ENCODE measurements around the gene SCP2.

Gene SCP2

DNA sequence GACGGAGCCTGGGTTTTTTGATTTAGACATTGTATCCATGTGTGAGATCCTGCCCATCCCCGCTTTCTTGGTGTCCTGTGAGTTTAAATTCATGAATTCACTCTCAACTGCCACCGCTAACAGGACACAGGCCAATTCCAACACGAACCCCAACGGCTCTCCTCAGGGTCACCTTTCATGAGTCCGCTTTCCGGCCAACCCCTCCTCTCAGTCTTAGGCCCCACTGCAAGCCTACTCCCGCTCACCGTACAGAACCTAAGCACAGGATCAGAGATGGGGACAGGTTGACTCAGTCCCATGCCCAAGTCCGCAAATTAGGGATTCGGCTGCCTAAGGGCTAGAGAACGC lies 238 bp upstream of the SCP2 start:
- no peak for TF ChIP-seq CEBPB (IDR thresholded peaks at IDR 0.05)
- TF ChIP-seq RAD21 (IDR thresholded peaks at IDR 0.05; ENCODE audit: low read depth) = no peak
- no peak for TF ChIP-seq TEAD4 (IDR thresholded peaks at IDR 0.05)
- TF ChIP-seq EGR1 (IDR thresholded peaks at IDR 0.05) = no peak
- TF ChIP-seq NFIC (IDR thresholded peaks at IDR 0.05) = no peak

GRCh38 chr1:52928015-52928404 lies 934 bp downstream of the SCP2 start:
- TF ChIP-seq TCF12 (IDR thresholded peaks at IDR 0.05; ENCODE audit: low read depth) (no peak), CEBPB (IDR thresholded peaks at IDR 0.05) (no peak), ZBTB7A (IDR thresholded peaks at IDR 0.05; ENCODE audit: low read depth) (no peak), TEAD4 (IDR thresholded peaks at IDR 0.05) (no peak), MAX (IDR thresholded peaks at IDR 0.05) (no peak), NFIC (IDR thresholded peaks at IDR 0.05) (no peak), CREB1 (IDR thresholded peaks at IDR 0.05; ENCODE audit: low read depth) (no peak), EP300 (IDR thresholded peaks at IDR 0.05; ENCODE audit: borderline replicate concordance) (no peak), EGR1 (IDR thresholded peaks at IDR 0.05) (no peak), USF1 (IDR thresholded peaks at IDR 0.05) (no peak), YY1 (IDR thresholded peaks at IDR 0.05; ENCODE audit: low read depth) (no peak), FOXM1 (IDR thresholded peaks at IDR 0.05; ENCODE audit: borderline replicate concordance, low read depth) (no peak), RAD21 (IDR thresholded peaks at IDR 0.05; ENCODE audit: low read depth) (no peak), TAF1 (IDR thresholded peaks at IDR 0.05; ENCODE audit: low read depth) (no peak)
- TF ChIP-seq, protein P1, sequence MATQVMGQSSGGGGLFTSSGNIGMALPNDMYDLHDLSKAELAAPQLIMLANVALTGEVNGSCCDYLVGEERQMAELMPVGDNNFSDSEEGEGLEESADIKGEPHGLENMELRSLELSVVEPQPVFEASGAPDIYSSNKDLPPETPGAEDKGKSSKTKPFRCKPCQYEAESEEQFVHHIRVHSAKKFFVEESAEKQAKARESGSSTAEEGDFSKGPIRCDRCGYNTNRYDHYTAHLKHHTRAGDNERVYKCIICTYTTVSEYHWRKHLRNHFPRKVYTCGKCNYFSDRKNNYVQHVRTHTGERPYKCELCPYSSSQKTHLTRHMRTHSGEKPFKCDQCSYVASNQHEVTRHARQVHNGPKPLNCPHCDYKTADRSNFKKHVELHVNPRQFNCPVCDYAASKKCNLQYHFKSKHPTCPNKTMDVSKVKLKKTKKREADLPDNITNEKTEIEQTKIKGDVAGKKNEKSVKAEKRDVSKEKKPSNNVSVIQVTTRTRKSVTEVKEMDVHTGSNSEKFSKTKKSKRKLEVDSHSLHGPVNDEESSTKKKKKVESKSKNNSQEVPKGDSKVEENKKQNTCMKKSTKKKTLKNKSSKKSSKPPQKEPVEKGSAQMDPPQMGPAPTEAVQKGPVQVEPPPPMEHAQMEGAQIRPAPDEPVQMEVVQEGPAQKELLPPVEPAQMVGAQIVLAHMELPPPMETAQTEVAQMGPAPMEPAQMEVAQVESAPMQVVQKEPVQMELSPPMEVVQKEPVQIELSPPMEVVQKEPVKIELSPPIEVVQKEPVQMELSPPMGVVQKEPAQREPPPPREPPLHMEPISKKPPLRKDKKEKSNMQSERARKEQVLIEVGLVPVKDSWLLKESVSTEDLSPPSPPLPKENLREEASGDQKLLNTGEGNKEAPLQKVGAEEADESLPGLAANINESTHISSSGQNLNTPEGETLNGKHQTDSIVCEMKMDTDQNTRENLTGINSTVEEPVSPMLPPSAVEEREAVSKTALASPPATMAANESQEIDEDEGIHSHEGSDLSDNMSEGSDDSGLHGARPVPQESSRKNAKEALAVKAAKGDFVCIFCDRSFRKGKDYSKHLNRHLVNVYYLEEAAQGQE (IDR thresholded peaks at IDR 0.05; ENCODE audit: low read depth) = no peak

GRCh38 chr1:52929019-52929418 lies 1.9 kb downstream of the SCP2 start:
- TF ChIP-seq CEBPB (IDR thresholded peaks at IDR 0.05) = no peak
- no peak for TF ChIP-seq CREB1 (IDR thresholded peaks at IDR 0.05; ENCODE audit: low read depth)

DNA sequence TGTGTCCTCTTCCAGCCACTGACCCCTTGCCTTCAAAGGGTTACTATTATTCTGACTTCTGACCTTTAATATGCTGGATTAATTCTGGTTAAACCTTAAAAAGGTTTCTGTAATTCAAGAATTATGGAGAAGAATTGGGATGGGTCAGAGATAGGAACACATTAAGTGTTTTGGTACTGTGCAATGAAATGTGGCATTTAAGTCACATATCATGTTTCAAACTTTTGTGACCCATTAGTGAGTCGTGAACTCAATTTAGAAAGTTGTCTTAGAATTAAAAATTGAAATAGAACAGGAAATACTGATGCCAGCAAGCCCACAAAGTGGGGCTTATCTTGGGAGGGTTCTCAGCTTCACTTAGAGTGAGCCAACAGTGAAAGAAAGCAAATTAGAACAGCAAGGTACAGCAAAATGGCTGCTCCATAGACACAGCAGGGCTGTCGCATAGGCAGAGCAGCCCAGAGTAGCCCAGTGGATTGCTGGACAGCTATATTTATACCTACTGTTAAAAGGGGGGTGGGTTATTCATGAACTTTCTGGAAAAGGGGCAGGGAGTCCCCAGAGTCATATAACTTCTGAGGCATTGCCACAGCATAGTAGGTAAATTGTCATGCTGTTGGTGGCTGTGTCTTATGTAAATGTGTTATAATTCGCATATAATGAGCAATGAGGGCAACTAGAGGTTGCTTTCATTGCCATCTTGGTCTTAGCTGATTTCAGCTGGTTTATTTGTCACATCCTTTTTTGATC lies 10.5 kb downstream of the SCP2 start:
- TF ChIP-seq MAX (IDR thresholded peaks at IDR 0.05) (no peak), USF1 (IDR thresholded peaks at IDR 0.05) (no peak), TCF12 (IDR thresholded peaks at IDR 0.05; ENCODE audit: low read depth) (no peak), EP300 (IDR thresholded peaks at IDR 0.05; ENCODE audit: borderline replicate concordance) (no peak), ZBTB7A (IDR thresholded peaks at IDR 0.05; ENCODE audit: low read depth) (no peak), EGR1 (IDR thresholded peaks at IDR 0.05) (no peak), NFIC (IDR thresholded peaks at IDR 0.05) (no peak), YY1 (IDR thresholded peaks at IDR 0.05; ENCODE audit: low read depth) (no peak), TEAD4 (IDR thresholded peaks at IDR 0.05) (no peak)

DNA sequence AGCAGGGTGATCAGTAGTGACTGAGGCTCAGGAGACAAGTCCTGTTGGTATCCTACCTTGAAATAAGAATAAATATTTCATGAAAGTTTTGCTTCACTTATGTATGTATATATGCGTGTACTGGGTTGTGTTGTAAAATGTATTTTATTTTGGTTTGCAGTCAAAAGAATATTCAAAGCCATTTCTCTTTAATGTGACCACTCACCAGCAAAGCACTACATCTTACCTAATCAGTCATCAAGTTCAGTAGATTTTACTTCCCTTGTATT lies 11.0 kb downstream of the SCP2 start:
- TF ChIP-seq RAD21 (IDR thresholded peaks at IDR 0.05; ENCODE audit: low read depth) = no peak
- no peak for TF ChIP-seq YY1 (IDR thresholded peaks at IDR 0.05; ENCODE audit: low read depth)
- no peak for TF ChIP-seq EP300 (IDR thresholded peaks at IDR 0.05; ENCODE audit: borderline replicate concordance)
- no peak for TF ChIP-seq FOXM1 (IDR thresholded peaks at IDR 0.05; ENCODE audit: borderline replicate concordance, low read depth)
- no peak for TF ChIP-seq TCF12 (IDR thresholded peaks at IDR 0.05; ENCODE audit: low read depth)
- no peak for TF ChIP-seq CREB1 (IDR thresholded peaks at IDR 0.05; ENCODE audit: low read depth)
- no peak for TF ChIP-seq MAX (IDR thresholded peaks at IDR 0.05)
- TF ChIP-seq NFIC (IDR thresholded peaks at IDR 0.05) = no peak
- no peak for TF ChIP-seq CEBPB (IDR thresholded peaks at IDR 0.05)
- TF ChIP-seq TAF1 (IDR thresholded peaks at IDR 0.05; ENCODE audit: low read depth) = no peak
- TF ChIP-seq, protein P1 (IDR thresholded peaks at IDR 0.05; ENCODE audit: low read depth) = no peak
- no peak for TF ChIP-seq USF1 (IDR thresholded peaks at IDR 0.05)
- no peak for TF ChIP-seq EGR1 (IDR thresholded peaks at IDR 0.05)
- TF ChIP-seq TEAD4 (IDR thresholded peaks at IDR 0.05) = no peak
- TF ChIP-seq ZBTB7A (IDR thresholded peaks at IDR 0.05; ENCODE audit: low read depth) = no peak

All from Ishikawa (cell line).